Activated T-cell treated with anti-CD3 and anti-CD28 coated beads, Interleukin-2, amount 50 U/mL, for 1 hour (primary cell): ENCODE measurements around the gene TRPM5.

Experiments used
- DNase-seq: peaks from one replicate; pipeline ENCODE4 v3.0.0-alpha.2; 2020

The TRPM5 gene

GRCh38 chr11:2470495-2470894 lies 26.2 kb upstream of the TRPM5 start:
- no peak for DNase-seq

- no peak for DNase-seq
Measured at GRCh38 chr11:2468363-2469235, 24.3 kb upstream of the TRPM5 start.

- DNase-seq: no peak
Measured at GRCh38 chr11:2467695-2468055, 23.4 kb upstream of the TRPM5 start.

- peak; percentile 46 for DNase-seq
Measured at GRCh38 chr11:2466869-2467694, 22.8 kb upstream of the TRPM5 start.

- DNase-seq: no peak
Measured at GRCh38 chr11:2466069-2466801, 21.9 kb upstream of the TRPM5 start.

- DNase-seq: no peak
Measured at GRCh38 chr11:2465202-2466068, 21.1 kb upstream of the TRPM5 start.

GRCh38 chr11:2464451-2465165 lies 20.3 kb upstream of the TRPM5 start:
- DNase-seq: no peak

GRCh38 chr11:2463766-2464277 lies 19.5 kb upstream of the TRPM5 start:
- DNase-seq: no peak

GRCh38 chr11:2462986-2463765 lies 18.9 kb upstream of the TRPM5 start:
- no peak for DNase-seq

GRCh38 chr11:2462543-2462985 lies 18.2 kb upstream of the TRPM5 start:
- DNase-seq: no peak

GRCh38 chr11:2461956-2462542 lies 17.7 kb upstream of the TRPM5 start:
- DNase-seq: no peak

- no peak for DNase-seq
Measured at GRCh38 chr11:2461253-2461955, 17.1 kb upstream of the TRPM5 start.

GRCh38 chr11:2460540-2461252 lies 16.4 kb upstream of the TRPM5 start:
- no peak for DNase-seq

GRCh38 chr11:2459796-2460531 lies 15.7 kb upstream of the TRPM5 start:
- no peak for DNase-seq

GRCh38 chr11:2459016-2459725 lies 14.9 kb upstream of the TRPM5 start:
- no peak for DNase-seq

- no peak for DNase-seq
Measured at GRCh38 chr11:2458321-2458720, 14.0 kb upstream of the TRPM5 start.

GRCh38 chr11:2453436-2453835 lies 9.1 kb upstream of the TRPM5 start:
- no peak for DNase-seq
